ELR (cell line): Measurements from ENCODE around the gene CTIF.
"Not testable (repeated sequence)": the region's sequence is repeated elsewhere in the genome, so short reads cannot be mapped to it uniquely, and the experiment has no call there.

ENCODE experiments used
- DNase-seq: peaks from one replicate; pipeline ENCODE4 v3.0.0-alpha.2; 2015; ENCODE audit warnings: low read depth

CTIF gene

DNA sequence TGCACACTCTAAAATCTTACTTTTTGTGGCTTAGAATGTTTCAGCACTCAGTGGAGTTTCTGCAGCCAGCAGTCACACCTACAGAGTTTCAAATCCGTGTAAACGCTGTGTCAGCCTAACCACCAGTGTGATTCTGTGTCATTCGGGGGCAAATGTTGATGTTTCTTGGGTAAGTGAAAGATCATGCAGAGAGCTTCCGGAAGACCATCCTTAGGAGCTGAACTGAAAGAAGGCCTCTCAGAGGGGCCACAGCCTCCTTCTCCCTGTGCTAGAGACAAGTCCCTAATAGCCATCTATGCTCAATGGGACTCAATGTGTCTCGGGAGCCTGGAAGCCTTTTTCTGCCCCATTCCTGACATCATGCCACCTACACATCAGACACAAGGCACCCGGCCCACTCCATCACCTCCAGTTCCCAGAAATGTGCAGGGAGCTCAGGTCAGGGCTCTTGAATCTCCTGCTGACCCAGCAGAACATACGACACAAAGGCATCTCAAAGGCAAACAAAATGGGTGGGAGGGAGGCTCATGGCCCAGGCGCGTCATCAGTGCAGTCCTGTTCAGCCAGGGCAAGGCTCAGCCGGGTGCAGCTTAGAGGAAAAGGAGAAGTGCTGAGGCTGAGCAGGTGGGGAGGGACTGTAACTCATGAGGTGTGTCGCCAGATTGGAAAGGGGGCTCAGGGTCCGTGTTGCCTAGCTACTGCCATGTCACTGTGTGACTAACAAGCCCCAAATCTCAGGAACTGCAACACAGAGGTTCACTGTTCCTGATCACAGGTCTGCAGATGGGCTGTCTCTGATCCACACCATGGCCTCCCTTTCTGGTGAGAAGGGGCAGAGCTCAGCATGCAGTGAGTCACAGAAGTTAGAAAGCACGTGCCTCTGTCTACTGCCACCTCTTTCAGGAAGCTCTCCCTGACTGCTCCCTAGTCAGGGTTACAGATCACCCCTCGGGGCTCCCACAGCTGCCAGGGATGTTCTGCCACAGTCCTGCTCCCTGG lies 329.9 kb downstream of the CTIF start:
- DNase-seq: peak; percentile 47

DNA sequence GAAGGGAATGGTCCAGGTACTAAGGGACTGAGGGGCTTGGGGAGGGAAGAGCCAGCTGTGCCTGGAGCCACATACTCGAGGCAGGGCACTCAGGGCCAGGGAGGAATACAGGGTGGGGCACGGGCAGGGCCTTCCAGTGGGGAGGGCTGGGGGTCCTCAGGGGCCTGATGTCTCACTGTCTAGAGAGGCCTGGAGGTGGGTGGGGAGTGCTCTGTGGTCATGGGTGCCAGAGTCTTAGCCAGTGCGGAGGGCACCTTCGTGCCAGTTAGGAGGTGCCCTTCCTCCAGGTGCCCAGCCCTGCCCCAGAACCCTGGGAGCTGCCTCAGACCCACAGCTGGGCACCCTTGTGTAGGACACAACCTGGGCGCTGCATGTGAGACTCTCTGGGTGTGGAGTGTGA lies 330.8 kb downstream of the CTIF start:
- no peak for DNase-seq

DNA sequence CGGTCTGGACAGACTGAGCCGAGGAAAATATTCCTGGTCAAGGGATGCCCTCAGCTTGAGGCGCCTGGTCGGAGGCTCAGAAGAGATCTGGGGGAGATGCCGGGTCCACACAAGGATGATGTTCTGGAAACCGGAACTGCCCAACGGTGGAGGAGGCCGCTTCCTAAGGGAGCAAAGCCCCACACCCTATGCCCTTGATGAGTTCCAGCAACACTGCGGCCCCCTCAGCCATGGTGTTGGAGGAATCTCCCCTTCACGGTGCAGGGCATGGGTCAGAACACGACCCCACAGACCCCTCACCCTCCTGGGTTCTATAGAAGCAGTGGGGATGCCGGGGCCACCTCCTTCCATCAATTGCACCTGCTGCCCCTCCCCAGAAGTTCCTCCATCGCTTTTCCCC lies 332.1 kb downstream of the CTIF start:
- not testable (repeated sequence) for DNase-seq

DNA sequence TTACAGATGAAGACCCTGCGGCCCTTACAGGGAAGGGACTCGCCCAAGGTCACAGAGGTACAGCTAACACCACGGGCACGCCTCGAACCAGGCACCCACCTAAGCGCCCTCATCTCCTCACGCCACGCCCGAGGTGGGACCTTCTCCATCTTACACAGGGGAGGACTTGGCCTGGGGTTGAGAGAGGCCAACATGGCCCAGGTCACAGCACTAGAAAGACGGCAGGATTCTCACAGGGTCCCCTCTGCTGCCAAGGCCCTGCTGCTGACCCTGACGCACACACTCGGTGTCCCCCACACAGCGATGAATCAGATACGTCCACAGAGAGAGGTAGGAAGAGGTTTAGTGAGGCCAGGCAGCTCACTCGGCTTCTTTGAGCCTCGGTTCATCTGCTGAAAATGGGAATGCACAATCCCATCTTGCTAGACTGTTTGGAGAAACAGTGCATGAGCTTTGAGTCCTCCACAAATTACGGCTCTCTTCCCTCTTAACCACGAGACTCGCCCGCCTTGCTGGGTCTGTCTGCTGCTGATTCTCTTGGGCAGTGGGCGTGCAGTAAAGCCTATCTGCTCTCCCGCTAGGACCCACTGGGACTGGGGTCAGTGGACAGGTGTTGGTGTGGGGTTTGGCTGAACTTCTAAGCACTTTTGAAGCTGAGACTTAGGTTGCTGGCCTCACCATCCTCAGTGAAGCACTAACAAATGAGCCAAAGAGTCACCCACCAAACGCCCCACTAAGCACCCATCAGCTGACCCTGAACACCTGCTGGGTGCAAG lies 332.7 kb downstream of the CTIF start:
- no peak for DNase-seq

DNA sequence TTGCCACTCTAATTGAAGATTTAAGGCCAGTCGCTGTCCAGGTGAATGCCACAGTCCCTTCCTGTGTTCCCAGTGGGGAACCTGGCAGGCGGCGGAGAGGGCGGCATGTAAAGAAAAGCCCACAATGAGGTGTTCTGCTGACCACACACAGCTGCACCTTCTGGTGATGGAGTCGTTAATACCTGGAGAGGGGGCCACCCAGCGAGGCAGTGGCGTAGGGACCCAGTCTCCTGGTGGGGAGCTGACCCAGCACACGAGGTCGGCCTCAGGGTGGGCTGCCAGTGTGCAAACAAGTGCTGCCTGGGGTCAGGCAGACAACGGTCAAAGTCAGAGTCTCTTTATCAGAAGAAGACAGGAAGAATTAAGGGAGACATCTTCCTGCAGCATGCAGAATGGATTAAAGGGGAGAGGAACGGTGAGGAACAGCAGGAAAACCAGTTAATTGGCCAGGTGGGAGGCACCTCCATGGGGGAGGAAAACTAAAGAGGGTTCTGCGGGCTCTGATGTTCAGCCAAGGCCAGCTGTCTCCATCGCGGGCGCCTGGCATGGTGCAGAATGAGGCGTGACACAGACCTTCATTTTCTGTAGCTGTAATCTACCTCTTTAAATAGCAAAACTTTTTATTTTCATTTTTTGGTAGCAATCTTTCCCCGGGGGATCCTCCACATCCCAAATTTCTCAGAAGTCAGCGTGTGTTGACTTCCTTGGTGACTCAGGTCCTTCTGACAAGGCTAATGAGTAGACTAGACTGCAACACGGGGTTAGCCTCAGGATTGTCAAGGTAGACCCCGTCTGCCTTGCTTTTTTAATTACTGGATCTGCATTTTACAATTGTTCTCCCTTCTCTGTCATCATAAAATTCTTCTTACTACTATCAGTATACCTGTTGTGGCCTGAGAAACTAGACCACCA lies 333.7 kb downstream of the CTIF start:
- peak; percentile 68 for DNase-seq

DNA sequence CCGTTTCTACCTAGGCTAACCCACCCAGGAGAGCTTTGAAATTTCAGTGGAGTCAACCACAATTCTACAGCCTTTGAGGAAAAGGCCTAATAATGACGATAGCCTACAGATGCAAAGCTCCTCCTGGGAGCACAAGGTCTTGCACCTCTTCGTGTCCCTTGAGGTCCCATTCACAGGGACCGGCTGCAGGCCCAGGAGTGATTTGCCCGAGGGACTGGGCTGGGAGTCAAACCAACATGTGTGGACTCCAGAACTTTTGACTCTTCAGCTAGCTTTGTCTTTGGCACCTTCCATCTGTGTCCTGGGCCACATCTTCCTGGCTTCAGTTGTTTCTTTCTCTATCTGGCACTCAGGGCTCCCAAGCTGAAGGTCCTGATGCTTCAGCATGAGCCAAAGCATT lies 335.4 kb downstream of the CTIF start:
- DNase-seq: no peak

DNA sequence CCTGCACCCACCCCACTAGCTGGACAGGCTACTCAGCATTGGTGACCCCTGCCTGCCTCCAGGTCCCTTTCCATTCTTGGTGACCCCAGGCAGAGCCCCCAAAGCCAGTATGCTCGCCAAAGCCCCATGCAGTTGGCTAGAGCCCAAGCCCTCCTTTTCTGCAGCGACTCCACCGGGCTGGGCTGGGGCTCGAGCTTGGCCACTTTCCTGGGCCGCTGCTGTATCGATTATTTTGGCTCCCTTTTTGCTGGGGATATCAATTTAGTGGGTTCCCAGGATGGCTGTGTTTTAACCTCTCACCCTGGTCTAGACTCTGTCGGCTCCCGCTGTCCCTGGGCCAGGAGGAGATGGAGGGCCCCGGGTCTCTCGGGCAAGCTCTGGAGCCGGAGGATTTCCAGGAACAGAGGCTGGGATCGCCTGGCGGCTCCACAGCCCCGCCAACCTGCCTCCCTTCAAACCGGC lies 335.9 kb downstream of the CTIF start:
- DNase-seq: no peak

DNA sequence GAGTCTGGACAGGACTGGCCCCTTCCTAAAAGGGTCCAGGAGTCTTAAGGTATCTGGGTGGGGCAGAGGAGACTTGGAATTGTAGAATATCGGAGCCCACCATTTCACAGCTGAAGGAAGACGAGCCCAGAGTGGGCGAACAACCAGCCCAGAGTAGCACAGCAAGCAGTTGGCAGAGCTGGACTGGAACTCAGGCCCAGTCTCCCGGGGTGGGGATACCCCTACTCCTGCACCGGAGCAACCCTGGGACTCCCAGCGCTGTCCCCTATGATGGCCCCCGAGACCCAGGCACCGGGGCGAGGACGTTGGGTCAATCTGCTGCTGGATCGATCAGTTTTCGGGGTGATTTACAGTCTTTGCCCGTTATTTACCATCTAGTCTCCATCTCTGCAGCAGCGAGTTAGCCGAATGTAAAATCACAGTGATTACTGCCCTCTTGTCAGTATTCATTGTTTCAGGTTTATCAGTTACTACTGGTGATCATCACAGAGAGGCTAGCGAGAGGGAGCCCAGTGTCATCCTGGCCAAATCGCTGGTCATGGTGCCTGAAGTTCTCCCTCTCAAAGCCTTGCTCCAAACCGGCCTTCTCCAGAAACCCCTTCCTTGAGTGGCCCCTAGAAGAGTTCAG lies 336.6 kb downstream of the CTIF start:
- no peak for DNase-seq

DNA sequence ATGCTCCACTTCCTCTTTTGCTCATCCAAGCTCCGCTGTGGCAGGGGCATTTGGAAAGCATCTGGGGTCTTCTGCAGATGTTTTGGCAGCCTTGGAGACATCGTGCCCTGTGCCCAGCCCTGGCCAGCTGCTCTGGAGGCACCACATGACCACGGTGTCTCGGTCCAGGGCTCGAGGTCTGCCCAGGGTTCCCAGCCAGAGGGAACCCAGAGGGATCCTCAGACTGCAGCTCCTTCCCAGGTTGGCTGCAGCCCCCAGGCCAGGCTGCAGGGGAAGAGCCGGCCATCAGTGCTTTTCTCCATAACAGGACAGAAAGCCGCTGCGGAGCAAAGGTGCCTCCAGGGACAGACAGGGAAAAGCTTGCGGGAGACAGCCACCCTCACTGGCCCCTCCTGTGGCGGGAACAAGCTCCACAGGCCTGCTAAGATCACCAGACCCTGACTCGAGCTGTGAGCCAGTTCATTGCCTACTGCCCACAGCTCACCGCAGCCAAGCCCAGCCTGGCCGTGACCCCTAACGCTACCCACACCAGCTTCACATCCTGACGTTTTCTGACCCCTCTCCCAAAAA lies 337.2 kb downstream of the CTIF start:
- no peak for DNase-seq

DNA sequence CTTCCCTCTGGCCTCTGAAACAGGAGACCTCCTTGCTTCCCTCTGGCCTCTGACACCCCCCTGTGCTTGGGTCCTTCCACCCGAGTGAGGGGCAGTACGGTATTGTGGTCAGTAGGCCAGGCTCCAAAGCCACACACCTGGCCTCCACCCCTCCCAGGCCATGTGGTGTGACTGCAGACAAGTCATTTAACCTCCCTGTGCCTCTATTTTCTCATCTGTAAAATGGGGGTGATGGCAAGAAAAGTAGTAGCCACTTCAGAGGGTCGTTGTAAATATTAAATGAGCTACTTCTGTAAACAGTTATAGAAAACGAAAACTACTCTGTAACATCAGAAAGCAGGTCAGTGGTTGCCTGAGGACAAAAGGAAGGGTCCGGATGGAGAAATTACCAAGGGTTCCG lies 337.8 kb downstream of the CTIF start:
- no peak for DNase-seq

DNA sequence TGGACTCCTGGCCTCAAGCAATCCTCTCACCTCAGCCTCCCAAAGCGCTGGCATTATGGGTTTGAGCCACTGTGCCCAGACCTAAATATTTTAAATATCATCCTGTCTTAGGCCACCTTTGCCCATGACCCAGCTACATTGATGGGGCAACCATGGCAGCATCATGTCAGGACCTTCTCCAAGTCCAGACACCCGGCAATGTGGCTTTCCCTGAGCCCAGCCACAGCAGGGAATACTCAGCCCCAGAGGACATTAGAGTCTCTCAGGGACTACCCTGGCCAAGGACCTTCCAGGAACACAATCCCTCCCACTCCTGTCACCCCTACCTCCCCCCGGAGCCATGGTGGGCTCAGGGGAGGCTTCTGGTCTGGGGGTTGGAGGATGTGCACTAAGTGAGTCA lies 339.1 kb downstream of the CTIF start:
- DNase-seq: no peak

DNA sequence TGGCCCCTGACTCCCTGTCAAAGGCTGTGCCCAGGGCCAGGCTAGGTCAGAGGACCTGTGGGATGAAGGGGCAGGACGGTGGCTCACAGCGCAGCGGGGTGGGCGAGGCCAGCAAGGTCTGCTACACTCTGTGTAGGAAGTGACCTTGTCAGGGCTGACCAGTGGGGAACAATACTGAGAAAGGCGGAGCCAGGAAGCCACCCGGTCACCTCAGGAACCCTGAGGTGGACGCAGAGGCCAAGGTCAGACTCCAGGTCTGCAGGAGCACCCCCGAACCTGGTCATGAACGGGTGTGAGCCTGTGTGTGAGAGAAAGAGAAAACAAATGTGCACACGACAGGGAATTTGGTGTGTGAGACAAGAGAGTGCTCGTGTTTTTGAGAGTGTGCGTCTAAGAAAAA lies 339.6 kb downstream of the CTIF start:
- no peak for DNase-seq

DNA sequence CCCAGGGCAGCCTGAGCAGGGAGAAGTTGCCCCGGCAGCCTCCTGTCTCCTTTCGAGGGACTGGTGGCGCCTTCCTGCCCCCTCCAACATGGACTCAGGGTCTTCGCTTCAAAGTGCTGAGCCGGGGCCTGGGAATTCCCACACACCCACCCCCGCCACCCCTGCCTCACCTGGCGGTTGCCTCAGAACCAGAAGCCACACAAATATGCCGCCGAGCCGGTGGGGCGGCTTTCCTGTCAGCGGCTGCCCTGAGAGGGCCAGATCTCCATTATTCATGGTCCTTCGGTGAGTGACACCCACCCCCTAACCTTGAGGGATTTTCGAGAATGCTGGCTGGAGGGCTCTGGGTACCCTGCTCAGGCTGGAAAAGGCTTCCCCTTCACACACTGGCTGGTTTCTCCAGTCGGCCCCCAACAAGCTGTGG lies 340.2 kb downstream of the CTIF start:
- DNase-seq: no peak

DNA sequence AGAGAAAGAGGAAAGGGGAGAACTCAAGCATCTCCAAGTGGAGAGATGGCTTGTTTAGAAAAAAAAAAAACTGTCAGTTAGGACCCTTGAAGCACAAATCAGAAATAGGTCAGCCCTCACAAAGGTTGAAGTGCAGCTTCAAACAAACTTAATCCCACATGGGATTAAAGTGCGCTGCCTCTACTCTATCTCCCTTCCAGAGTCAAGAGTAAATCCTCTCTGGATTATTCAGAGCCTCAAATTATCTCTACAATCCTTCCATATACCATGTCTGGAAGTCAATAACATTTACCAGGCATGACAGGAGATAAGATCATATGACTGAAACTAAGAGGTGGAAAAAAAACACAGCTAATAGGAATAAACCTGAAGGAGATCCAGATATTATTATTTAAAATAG lies 342.1 kb downstream of the CTIF start:
- DNase-seq: no peak

DNA sequence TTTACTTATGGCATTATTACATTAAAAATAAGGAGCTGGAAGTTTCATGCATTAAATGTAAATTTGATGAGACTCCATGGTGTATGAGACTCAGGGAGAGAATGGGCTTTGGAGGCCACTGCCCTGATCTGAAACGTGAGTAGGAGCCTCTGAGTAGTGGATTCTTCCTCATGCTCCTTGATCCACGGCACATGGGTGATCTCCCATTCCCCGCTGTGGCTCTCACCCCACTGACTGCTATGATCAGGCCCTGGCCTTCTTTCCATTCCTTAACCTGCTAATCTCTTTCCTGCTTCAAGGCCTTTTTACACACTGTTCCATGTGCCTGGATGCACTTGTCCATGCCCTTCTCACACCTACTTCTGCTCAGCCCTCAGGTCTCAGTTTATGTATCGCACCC lies 343.5 kb downstream of the CTIF start:
- DNase-seq: no peak

DNA sequence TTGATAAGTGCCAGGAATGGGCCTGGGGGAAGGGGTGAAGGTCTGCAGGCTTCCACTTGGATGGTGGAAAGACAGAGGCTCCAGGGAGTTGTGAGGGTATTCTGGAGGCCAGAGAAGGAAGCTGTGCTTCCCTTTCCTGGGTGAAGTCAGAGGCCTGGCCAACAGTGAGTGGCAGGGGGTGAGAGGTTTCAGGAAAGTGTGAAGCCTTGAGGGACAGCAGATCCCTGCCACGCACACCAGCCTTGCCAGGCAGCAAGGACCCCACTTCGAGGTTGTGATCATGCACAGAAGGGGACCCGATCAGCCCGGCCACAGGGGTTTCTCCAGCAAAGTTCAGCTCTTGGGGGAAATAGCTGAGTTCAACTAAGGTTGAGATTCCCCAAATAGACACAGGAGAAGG lies 345.5 kb downstream of the CTIF start:
- no peak for DNase-seq

DNA sequence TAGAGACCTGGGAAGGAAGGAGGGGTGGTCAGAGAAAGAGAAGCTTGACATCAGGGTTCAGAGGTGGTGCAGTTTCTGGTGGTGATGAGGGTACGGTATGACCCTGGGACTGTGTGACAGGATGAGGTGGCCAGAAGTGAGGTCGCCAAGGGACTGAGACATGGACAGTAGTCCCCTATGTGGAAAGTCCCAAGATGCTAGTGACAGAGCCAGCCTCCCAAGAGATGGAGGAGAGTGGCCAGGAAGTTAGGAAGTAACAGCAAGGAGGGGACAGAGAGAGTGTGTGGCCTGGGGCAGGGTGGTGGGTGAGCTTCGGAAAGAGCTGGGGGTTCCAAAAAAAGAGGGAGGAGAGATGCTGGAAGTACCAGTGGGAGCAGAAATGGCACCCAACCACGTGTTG lies 345.9 kb downstream of the CTIF start:
- no peak for DNase-seq

DNA sequence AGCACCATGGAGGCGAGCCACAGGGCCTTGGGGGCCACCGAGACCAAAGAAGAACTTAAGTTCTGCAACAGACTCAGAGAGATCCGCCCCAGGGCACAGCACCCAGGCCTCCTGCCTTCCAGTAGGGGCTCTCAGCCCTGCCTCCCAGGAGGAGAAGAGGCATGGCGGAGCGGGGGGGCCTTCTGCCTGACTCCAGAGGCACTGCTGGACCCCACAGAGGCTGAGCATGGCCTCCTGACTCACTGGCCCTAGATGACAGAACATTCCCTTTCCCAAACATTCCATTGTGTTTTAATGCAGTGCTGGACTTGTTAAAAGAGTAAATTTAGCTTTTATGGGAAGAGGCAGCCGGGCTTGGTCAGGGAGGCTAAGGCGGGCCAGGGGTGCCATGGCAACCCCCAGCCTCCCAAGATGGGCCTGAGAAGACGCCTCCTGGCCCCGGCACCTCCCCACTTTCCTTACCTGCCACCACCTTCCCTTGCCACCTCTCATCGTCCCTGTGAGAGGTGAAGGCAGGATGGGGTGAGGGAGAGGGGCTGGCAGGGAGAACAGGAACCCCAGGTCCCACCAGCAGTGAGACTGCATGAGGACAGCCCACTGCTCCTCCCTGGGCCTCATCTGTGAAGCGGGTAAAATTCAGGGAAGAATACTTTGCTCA lies 346.6 kb downstream of the CTIF start:
- no peak for DNase-seq

DNA sequence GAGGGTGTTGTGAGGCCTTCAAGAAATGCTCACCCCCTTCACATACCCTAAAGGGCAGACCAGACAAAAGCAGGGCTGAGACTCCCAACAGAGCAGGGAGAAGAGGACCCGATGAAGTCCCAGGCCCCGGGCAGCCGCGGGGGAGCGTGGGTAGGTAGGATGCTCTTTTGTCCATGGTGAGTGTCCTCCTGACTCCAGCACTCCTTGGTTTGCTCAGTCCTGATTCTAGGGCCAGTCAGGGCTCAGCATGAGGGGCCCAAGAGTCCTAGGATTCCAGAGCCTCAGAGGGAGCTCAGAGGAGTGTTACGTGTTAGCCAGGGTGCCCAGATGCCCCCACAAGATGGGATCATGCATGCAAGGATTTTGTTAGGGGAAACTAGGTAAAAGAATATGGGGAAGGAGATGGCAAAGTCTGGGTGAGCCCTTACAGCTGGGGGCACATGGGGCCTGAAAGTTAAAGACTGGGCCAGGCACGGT lies 347.1 kb downstream of the CTIF start:
- DNase-seq: no peak

DNA sequence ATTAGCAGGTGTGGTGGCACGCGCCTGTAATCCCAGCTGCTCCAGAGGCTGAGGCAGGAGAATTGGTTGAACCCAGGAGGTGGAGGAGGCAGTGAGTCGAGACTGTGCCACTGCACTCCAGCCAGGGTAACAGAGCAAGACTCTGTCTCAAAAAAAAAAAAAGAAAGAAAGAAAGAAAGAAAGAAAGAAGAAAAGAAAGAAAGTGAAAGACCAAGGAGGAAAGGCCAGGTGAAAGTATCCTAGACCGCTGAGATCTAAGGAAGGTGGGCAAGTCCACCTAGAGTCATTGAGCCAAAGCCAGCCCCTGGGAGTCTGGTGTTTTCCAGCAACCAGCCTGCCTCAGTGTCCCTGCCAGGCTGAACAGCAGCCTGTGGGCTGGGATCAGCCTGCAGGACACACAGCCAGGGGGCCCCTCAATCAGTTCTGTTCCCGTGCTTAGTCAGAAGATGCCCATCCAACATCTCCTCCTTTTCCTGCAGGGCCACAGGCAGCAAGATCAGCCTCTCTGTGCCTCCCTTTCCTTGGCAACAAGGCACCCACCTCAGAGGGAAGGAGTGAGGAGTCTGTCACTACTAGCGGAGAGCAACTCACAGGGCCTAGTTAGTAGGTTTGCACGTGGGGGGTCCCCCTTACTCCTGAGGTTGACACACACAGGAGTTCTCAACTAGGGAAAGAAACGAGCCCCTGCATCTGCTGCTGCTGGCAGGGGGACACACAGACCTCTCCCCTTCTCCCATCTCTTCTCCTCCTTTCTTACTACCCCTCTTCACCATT lies 347.9 kb downstream of the CTIF start:
- DNase-seq: no peak
